Neural cell (in vitro differentiated cells): Measurements from ENCODE around the gene PHF2. TPM values are rescaled to one million over a fixed set of nuclear protein-coding genes. Genes with fewer than 3 reads are reported as not detected.

Experiments used
- H2AFZ ChIP-seq: fragments of 200-600, 300-800 bp; sonication (generic), shearing (Covaris generic); 2 replicates; pipeline ENCODE4 v1.6.0; 2014; ENCODE audit warnings: low read depth, mild to moderate bottlenecking, antibody characterized with exemption, low read length, moderate library complexity
- H3F3A ChIP-seq: fragments of 200-600 bp; shearing (Covaris generic); 2 replicates; pipeline ENCODE4 v1.6.1; 2016; ENCODE audit warnings: mild to moderate bottlenecking, moderate library complexity, mixed read lengths, antibody characterized with exemption, low read length; ENCODE audit not compliant: insufficient read depth, poor library complexity, severe bottlenecking
- H3K27ac ChIP-seq: fragments of 200-600, 300-800 bp; sonication (generic), shearing (Covaris generic); 2 replicates; pipeline ENCODE4 v1.5.1; 2014; ENCODE audit warnings: mild to moderate bottlenecking, low read length, moderate library complexity
- H3K27me3 ChIP-seq: fragments of 300-800, 200-600 bp; sonication (generic), shearing (Covaris generic); 2 replicates; pipeline ENCODE4 v1.6.0; 2014; ENCODE audit warnings: mild to moderate bottlenecking, low read depth, low read length, moderate library complexity; ENCODE audit not compliant: insufficient read depth
- H3K36me3 ChIP-seq: fragments of 300-800, 200-600 bp; sonication (generic), shearing (Covaris generic); 2 replicates; pipeline ENCODE4 v1.5.1; 2014; ENCODE audit warnings: mild to moderate bottlenecking, antibody characterized with exemption, low read length, moderate library complexity; ENCODE audit not compliant: insufficient read depth
- H3K4me2 ChIP-seq: fragments of 300-800, 200-600 bp; sonication (generic), shearing (Covaris generic); 2 replicates; pipeline ENCODE4 v1.6.0; 2014; ENCODE audit warnings: mild to moderate bottlenecking, low read length
- H3K4me3 ChIP-seq: fragments of 300-800, 200-600 bp; sonication (generic), shearing (Covaris generic); 2 replicates; pipeline ENCODE4 v1.5.1; 2014; ENCODE audit warnings: mild to moderate bottlenecking, low read length, moderate library complexity
- H3K79me2 ChIP-seq: fragments of 200-600 bp; shearing (Covaris generic); replicated peaks from 2 replicates; pipeline ENCODE4 v1.6.0; 2014; ENCODE audit warnings: mild to moderate bottlenecking, low read length, moderate library complexity; ENCODE audit not compliant: insufficient read depth
- H3K9ac ChIP-seq: fragments of 300-800, 200-600 bp; sonication (generic), shearing (Covaris generic); 2 replicates; pipeline ENCODE4 v1.6.1; 2016; ENCODE audit warnings: mild to moderate bottlenecking, low read length, mixed read lengths
- H3K9me2 ChIP-seq: fragments of 200-600 bp; shearing (Covaris generic); 2 replicates; pipeline ENCODE4 v1.6.1; 2016; ENCODE audit warnings: mild to moderate bottlenecking, low read length, mixed read lengths; ENCODE audit not compliant: insufficient read depth
- H3K9me3 ChIP-seq: fragments of 200-600, 300-800 bp; sonication (generic), shearing (Covaris generic); 2 replicates; pipeline ENCODE4 v1.6.1; 2016; ENCODE audit warnings: mild to moderate bottlenecking, mixed run types, low read length, moderate library complexity, mixed read lengths
- H4K20me1 ChIP-seq: fragments of 200-600 bp; shearing (Covaris generic); 2 replicates; pipeline ENCODE4 v1.6.1; 2016; ENCODE audit warnings: mild to moderate bottlenecking, mixed run types; ENCODE audit not compliant: insufficient read depth
- CTCF ChIP-seq: fragments of 450-650 bp; IDR thresholded peaks from 2 replicates; pipeline ENCODE4 v1.5.1; 2014; ENCODE audit warnings: antibody characterized with exemption, mild to moderate bottlenecking, moderate library complexity; ENCODE audit not compliant: poor library complexity, severe bottlenecking
- EP300 ChIP-seq: fragments of 450-650 bp; conservative IDR thresholded peaks from 2 replicates; pipeline ENCODE4 v1.6.1; 2014; ENCODE audit warnings: antibody characterized with exemption, mild to moderate bottlenecking, moderate library complexity; ENCODE audit not compliant: poor library complexity, severe bottlenecking
- EZH2 ChIP-seq: fragments of 200-600, 300-800 bp; shearing (Covaris generic), sonication (generic); IDR thresholded peaks from 2 replicates; pipeline ENCODE4 v1.6.1; 2014; ENCODE audit warnings: antibody characterized with exemption, low read length, borderline replicate concordance, mild to moderate bottlenecking; ENCODE audit not compliant: insufficient read depth, poor library complexity, severe bottlenecking
- MXI1 ChIP-seq: fragments of 450-650 bp; conservative IDR thresholded peaks from 2 replicates; pipeline ENCODE4 v1.6.1; 2014; ENCODE audit warnings: antibody characterized with exemption, mild to moderate bottlenecking; ENCODE audit not compliant: poor library complexity, severe bottlenecking
- POLR2AphosphoS5 ChIP-seq: IDR thresholded peaks from 2 replicates; pipeline ENCODE4 v1.6.1; 2012
- RAD21 ChIP-seq: fragments of 450-650 bp; conservative IDR thresholded peaks from 2 replicates; pipeline ENCODE4 v1.6.1; 2014; ENCODE audit warnings: antibody characterized with exemption, mild to moderate bottlenecking, moderate library complexity
- REST ChIP-seq: IDR thresholded peaks from 2 replicates; pipeline ENCODE4 v1.6.1; 2012; ENCODE audit warnings: borderline replicate concordance
- SMC3 ChIP-seq: fragments of 450-650 bp; conservative IDR thresholded peaks from 2 replicates; pipeline ENCODE4 v1.6.1; 2014; ENCODE audit warnings: antibody characterized with exemption, mild to moderate bottlenecking, moderate library complexity; ENCODE audit not compliant: poor library complexity
- TAF1 ChIP-seq: IDR thresholded peaks from 2 replicates; pipeline ENCODE4 v1.6.1; 2012; ENCODE audit warnings: low read depth
- polyA plus RNA-seq: library from polyadenylated mRNA; depleted of rRNA; stranded (reverse); fragments of >200 nt; gene quantifications from 2 replicates; pipeline ENCODE4 v1.2.3, GENCODE V29; 2014

PHF2 gene
- polyA plus RNA-seq, 1 donor from 2014 or later: 42.4 TPM

DNA sequence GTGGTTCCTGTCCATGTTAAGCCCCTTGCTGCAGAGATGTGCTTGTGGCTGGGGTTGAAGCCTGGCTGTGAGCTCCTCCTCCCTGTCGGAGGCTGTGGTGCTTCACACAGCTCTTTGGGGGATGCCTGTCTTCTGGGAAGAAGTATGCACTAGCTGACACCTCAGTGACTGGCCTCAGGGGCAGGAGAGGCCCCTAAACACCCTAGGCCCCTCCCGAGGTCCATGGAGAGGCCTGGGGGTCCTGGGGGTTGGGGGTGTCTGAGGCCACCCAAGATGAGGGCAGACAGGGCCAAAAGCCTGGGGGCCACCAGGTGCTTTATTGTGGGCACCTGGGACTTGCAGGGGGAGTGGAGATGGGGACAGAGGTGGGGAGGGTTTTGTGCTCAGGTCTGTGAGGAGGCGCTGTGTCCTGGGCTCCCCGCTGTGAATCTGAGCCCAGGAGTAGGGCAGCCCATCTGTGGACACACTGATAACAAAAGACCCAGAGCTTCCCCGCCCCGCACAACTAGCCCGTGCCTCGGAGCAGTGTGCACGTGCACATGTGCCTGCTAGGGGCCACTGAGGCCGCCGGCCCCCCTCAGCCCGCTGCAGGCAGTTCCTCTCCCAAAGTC, 92.0 kb downstream of the PHF2 start:
- H4K20me1 ChIP-seq: no peaks in the 10 kb centered on the region
- no peak for TF ChIP-seq CTCF
- TF ChIP-seq EZH2: no peak
- no peak for TF ChIP-seq TAF1
- TF ChIP-seq REST: no peak
- no peak for TF ChIP-seq SMC3
- TF ChIP-seq RAD21: no peak
- no peak for TF ChIP-seq POLR2AphosphoS5
- TF ChIP-seq MXI1: no peak
- TF ChIP-seq EP300: no peak
- H3K9me2 ChIP-seq: no peaks in the 10 kb centered on the region
- H3F3A ChIP-seq: no peaks in the 10 kb centered on the region
- H3K27me3 ChIP-seq: no peaks in the 10 kb centered on the region
- H3K27ac ChIP-seq: no peak overlapping the region
- H3K4me2 ChIP-seq: no peak overlapping the region
- no peaks in the 10 kb centered on the region for H3K79me2 ChIP-seq
- no peak overlapping the region for H3K4me3 ChIP-seq
- no peak overlapping the region for H3K9ac ChIP-seq
- H3K9me3 ChIP-seq: no peaks in the 10 kb centered on the region
- no peak overlapping the region for H2AFZ ChIP-seq
- no peaks in the 10 kb centered on the region for H3K36me3 ChIP-seq

DNA sequence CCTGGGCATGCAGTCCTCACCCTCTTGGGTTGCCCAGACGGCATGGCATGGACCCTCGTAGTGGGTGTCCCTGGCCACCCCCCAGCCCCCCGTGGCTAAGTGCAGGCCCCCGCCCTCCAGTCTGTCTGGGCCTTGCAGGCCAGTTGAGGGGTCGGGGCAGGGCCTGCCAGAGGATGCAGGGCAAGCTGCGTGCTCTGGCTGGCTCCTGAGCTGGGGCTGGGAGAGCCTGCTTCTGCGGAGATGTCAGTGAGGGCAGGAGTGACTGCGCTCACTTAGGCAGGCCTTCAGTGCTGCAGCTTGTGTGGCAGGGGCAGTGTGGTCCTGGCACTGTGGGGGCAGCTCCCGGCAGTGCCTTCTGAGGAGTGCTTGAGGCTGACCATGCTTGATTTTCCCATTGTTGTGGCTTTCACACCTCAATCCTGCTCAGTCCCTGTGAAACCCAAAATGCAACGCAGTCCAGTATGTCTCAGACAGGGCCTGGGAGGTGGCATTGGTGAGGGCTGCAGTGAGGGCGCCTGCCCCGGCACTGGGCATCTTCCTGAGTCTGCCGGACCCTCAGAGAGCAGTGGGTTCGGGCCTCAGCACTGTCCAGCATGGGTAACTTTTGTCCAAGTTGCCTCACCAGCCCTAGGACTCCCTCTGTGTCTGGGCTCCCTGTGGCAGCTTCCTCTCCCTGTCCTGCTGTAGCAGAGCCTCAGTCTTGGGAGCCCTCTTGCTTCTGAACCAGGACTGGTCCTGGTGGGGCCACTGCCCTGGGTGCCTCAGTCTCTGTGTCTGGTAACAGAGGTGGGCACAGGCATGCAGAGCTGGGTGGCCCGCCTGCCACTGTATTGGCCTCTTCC, 93.0 kb downstream of the PHF2 start:
- H3K9me3 ChIP-seq: no peaks in the 10 kb centered on the region
- no peaks in the 10 kb centered on the region for H4K20me1 ChIP-seq
- no peak overlapping the region for H3K27ac ChIP-seq
- H3K79me2 ChIP-seq: no peaks in the 10 kb centered on the region
- H3K4me3 ChIP-seq: no peak overlapping the region
- H3K4me2 ChIP-seq: no peak overlapping the region
- no peaks in the 10 kb centered on the region for H3K36me3 ChIP-seq
- no peak overlapping the region for H3K9ac ChIP-seq
- H3K9me2 ChIP-seq: no peaks in the 10 kb centered on the region
- no peaks in the 10 kb centered on the region for H3F3A ChIP-seq
- H2AFZ ChIP-seq: no peak overlapping the region
- TF ChIP-seq MXI1 (no peak), RAD21 (no peak), EP300 (no peak), CTCF (no peak), EZH2 (no peak), REST (no peak)
- no peaks in the 10 kb centered on the region for H3K27me3 ChIP-seq
